Fibroblast of villous mesenchyme (primary cell): ENCODE data around the gene RPL23. TPM values are rescaled to one million over a fixed set of nuclear protein-coding genes. Genes with fewer than 3 reads are reported as not detected.
A peak's percentile ranks its signal among the peaks of the same experiment; 100 is the strongest.

ENCODE experiments used
- DNase-seq: peaks from one replicate; pipeline ENCODE4 v3.0.0-alpha.2; 2010; ENCODE audit warnings: low read depth
- H3K4me3 ChIP-seq: 2 replicates; pipeline ENCODE4 v1.5.1; 2011; ENCODE audit warnings: low read depth, mild to moderate bottlenecking, low read length
- CTCF ChIP-seq: IDR thresholded peaks from 2 replicates; pipeline ENCODE4 v1.5.1; 2012; ENCODE audit warnings: low read depth, mild to moderate bottlenecking, low read length; ENCODE audit not compliant: insufficient read depth
- total RNA-seq: library from RNA; depleted of rRNA; stranded (reverse); fragments of >200 nt; gene quantifications from 2 replicates; pipeline ENCODE4 v1.2.3, GENCODE V29; 2012

RPL23 gene
- total RNA-seq, 1 donor = 1,112 TPM

- H3K4me3 ChIP-seq = no peak overlapping the region
- TF ChIP-seq CTCF = no peak
- DNase-seq = no peak
These were observed 3.1 kb downstream of the RPL23 start for GRCh38 chr17:38850374-38850773.

GRCh38 chr17:38848939-38849605, 4.4 kb downstream of the RPL23 start:
- H3K4me3 ChIP-seq = no peak overlapping the region
- no peak for DNase-seq
- TF ChIP-seq CTCF = no peak

GRCh38 chr17:38848557-38848891, 5.0 kb downstream of the RPL23 start:
- DNase-seq = no peak
- no peak for TF ChIP-seq CTCF
- no peak overlapping the region for H3K4me3 ChIP-seq

GRCh38 chr17:38844261-38844757, 9.2 kb downstream of the RPL23 start:
- H3K4me3 ChIP-seq = no peak overlapping the region
- peak; percentile 52 for DNase-seq
- no peak for TF ChIP-seq CTCF

GRCh38 chr17:38825762-38826247, 27.7 kb downstream of the RPL23 start:
- no peak for DNase-seq
- no peak for TF ChIP-seq CTCF
- H3K4me3 ChIP-seq = peak overlapping the region; percentile 73

- peak; percentile 97 for DNase-seq
- TF ChIP-seq CTCF = no peak
- peak within 1 kb of the TSS; percentile 73 for H3K4me3 ChIP-seq
These were observed 28.4 kb downstream of the RPL23 start, which contains the start of gene CWC25 for GRCh38 chr17:38824899-38825761. CWC25 (minus strand) TSS chr17:38825321; CDS start chr17:38825183, 138 bp downstream.
